B cell (primary cell): ENCODE results near the gene MYH3. TPM values are rescaled to one million over a fixed set of nuclear protein-coding genes. Genes with fewer than 3 reads are reported as not detected.

ENCODE experiments used
- ATAC-seq: fragments of 200-7000 bp; cut with Tn5 transposase; one replicate; pipeline ENCODE4 v1.10.0; 2021; ENCODE audit warnings: low read depth, mild to moderate bottlenecking, moderate number of reproducible peaks, moderate library complexity
- CTCF ChIA-PET: fragments of 350-600 bp; sonication (Branson Sonifier 250); formaldehyde crosslinking; loops from one replicate; lab custom pipeline; 2021; ENCODE audit warnings: antibody characterized with exemption, inconsistent platforms; lab: Charles Lee
- POLR2A ChIA-PET: fragments of 350-600 bp; sonication (Branson Sonifier 250); formaldehyde crosslinking; loops from one replicate; lab custom pipeline; 2021; ENCODE audit warnings: antibody characterized with exemption; lab: Charles Lee
- DNase-seq: peaks from one replicate; pipeline ENCODE4 v3.0.0; 2013
- H2AFZ ChIP-seq: 2 replicates; pipeline ENCODE4 v1.6.1; 2012; ENCODE audit warnings: mild to moderate bottlenecking, low read depth, low read length; ENCODE audit not compliant: insufficient read depth, poor library complexity, severe bottlenecking
- H3K27ac ChIP-seq, 2 donors: 1 replicate in 1 of 2; 2 replicates in 1 of 2; pipeline ENCODE4 v1.5.1; 2012 to 2013; ENCODE audit warnings: low read length in 2 of 2, mild to moderate bottlenecking in 2 of 2, moderate library complexity in 1 of 2
- H3K27me3 ChIP-seq, 4 experiments: fragments of 200-600 bp in 1 of 4; sonication (generic) in 1 of 4; replicated peaks in 1 of 4; 1 replicate in 2 of 4; 2 replicates in 2 of 4; pipeline versions ENCODE4 v1.6.1 to v1.7.0; 2013 to 2016; ENCODE audit warnings: low read length in 3 of 4, mild to moderate bottlenecking in 2 of 4, mixed read lengths in 1 of 4, moderate library complexity in 1 of 4; ENCODE audit not compliant: insufficient read depth in 4 of 4, control insufficient read depth in 3 of 4; ENCODE audit errors: control extremely low read depth in 1 of 4
- H3K36me3 ChIP-seq, 2 experiments: replicated peaks in 1 of 2; 1 replicate in 1 of 2; 2 replicates in 1 of 2; pipeline versions ENCODE4 v1.6.1 to v1.7.1; 2013; ENCODE audit warnings: low read length in 1 of 2; ENCODE audit not compliant: insufficient read depth in 2 of 2, control insufficient read depth in 1 of 2; ENCODE audit errors: control extremely low read depth in 1 of 2, extremely low read depth in 1 of 2
- H3K4me1 ChIP-seq, 2 donors: fragments of 200-600 bp in 1 of 2; sonication (generic) in 1 of 2; 1 replicate in 1 of 2; 2 replicates in 1 of 2; pipeline versions ENCODE4 v1.5.1 to v1.6.1; 2013 to 2017; ENCODE audit warnings: low read length in 2 of 2; ENCODE audit not compliant: control insufficient read depth in 2 of 2, insufficient read depth in 2 of 2
- H3K4me2 ChIP-seq: replicated peaks from 2 replicates; pipeline ENCODE3; 2012; ENCODE audit warnings: mild to moderate bottlenecking, low read depth, low read length; ENCODE audit not compliant: poor library complexity, severe bottlenecking
- H3K4me3 ChIP-seq, 5 experiments: fragments of 200-600 bp in 1 of 5; sonication (generic) in 1 of 5; 1 replicate in 3 of 5; 2 replicates in 2 of 5; pipeline versions ENCODE4 v1.5.1 to v1.7.0; 2011 to 2016; ENCODE audit warnings: low read length in 4 of 5, mild to moderate bottlenecking in 4 of 5, low read depth in 2 of 5, control low read depth in 1 of 5, moderate library complexity in 1 of 5; ENCODE audit not compliant: insufficient read depth in 1 of 5; ENCODE audit errors: control extremely low read depth in 1 of 5, extremely low read depth in 1 of 5
- H3K79me2 ChIP-seq: fragments of 200-600 bp; sonication (generic); one replicate; pipeline ENCODE4 v1.6.0; 2016; ENCODE audit warnings: low read length; ENCODE audit not compliant: control insufficient read depth, insufficient read depth
- H3K9ac ChIP-seq: fragments of 200-600 bp; sonication (generic); 2 replicates; pipeline ENCODE4 v1.6.1; 2017; ENCODE audit warnings: mild to moderate bottlenecking, low read length, moderate library complexity
- H3K9me3 ChIP-seq, 3 donors: one replicate each; pipeline versions ENCODE4 v1.6.1 to v1.7.1; 2013; ENCODE audit warnings: low read length in 2 of 3; ENCODE audit not compliant: control insufficient read depth in 2 of 3, insufficient read depth in 1 of 3; ENCODE audit errors: control extremely low read depth in 1 of 3
- H4K20me1 ChIP-seq: 2 replicates; pipeline ENCODE4 v1.6.0; 2012; ENCODE audit warnings: mild to moderate bottlenecking, low read length; ENCODE audit not compliant: insufficient read depth, control insufficient read depth, poor library complexity, severe bottlenecking
- H3K27ac Mint-ChIP-seq: one replicate; pipeline ENCODE4 v1.8.0; 2021; ENCODE audit warnings: mixed read lengths
- H3K27me3 Mint-ChIP-seq: one replicate; pipeline ENCODE4 v1.8.0; 2021; ENCODE audit warnings: mixed read lengths
- H3K4me1 Mint-ChIP-seq: one replicate; pipeline ENCODE4 v1.8.0; 2021; ENCODE audit warnings: mixed read lengths
- H3K4me3 Mint-ChIP-seq: one replicate; pipeline ENCODE4 v1.8.0; 2021; ENCODE audit warnings: mixed read lengths
- H3K9me3 Mint-ChIP-seq: one replicate; pipeline ENCODE4 v1.8.0; 2022; ENCODE audit warnings: mixed read lengths; ENCODE audit not compliant: insufficient read depth
- EZH2 ChIP-seq: IDR thresholded peaks from 2 replicates; pipeline ENCODE4 v1.6.1; 2012; ENCODE audit warnings: borderline replicate concordance, low read depth, mild to moderate bottlenecking, moderate library complexity, low read length; ENCODE audit not compliant: insufficient read depth, poor library complexity, severe bottlenecking
- WGBS: methylation state at CpG from one replicate; pipeline ENCODE4 v1.1.5; 2013; ENCODE audit warnings: missing lambda C conversion rate; ENCODE audit not compliant: insufficient coverage; 5-methylcytosine and 5-hydroxymethylcytosine counted together
- intact Hi-C: fragments of 100-400 bp; cut with micrococcal nuclease; formaldehyde crosslinking; loops from one replicate; pipeline ENCODE4 v1.10.0; 2022
- polyA plus RNA-seq: library from polyadenylated mRNA; depleted of rRNA; stranded (reverse); fragments of >200 nt; gene quantifications from 2 replicates; pipeline ENCODE4 v1.2.3, GENCODE V29; 2012
- total RNA-seq, 2 donors: library from RNA; stranded (reverse); fragments of 120-200 nt in 1 of 2; gene quantifications; 1 replicate in 1 of 2; 2 replicates in 1 of 2; pipeline versions ENCODE4 v1.2.3 to v1.2.4, GENCODE V29; 2013 to 2022
- TF ChIP-seq, protein P1 (sequence below): fragments of 200-600 bp; IDR thresholded peaks from one replicate; pipeline ENCODE4 v1.8.0; 2022; ENCODE audit warnings: antibody characterized with exemption, mild to moderate bottlenecking

Gene MYH3
- total and polyA plus RNA-seq, 2 donors (not counting 1 experiment from before 2014, with no cell fraction given) = 9.4 to 10.9 TPM

- CTCF ChIA-PET = interaction anchor here (10.2 kb wide), 1 partner anchor 11 kb away, joined by 159 read pairs; no protein-coding TSS in a partner anchor
Observed at GRCh38 chr17:10621397-10621796, 35.7 kb downstream of the MYH3 start.

GRCh38 chr17:10620823-10621222 is 36.3 kb downstream of the MYH3 start:
- TF ChIP-seq EZH2 = no peak
- TF ChIP-seq, protein P1, sequence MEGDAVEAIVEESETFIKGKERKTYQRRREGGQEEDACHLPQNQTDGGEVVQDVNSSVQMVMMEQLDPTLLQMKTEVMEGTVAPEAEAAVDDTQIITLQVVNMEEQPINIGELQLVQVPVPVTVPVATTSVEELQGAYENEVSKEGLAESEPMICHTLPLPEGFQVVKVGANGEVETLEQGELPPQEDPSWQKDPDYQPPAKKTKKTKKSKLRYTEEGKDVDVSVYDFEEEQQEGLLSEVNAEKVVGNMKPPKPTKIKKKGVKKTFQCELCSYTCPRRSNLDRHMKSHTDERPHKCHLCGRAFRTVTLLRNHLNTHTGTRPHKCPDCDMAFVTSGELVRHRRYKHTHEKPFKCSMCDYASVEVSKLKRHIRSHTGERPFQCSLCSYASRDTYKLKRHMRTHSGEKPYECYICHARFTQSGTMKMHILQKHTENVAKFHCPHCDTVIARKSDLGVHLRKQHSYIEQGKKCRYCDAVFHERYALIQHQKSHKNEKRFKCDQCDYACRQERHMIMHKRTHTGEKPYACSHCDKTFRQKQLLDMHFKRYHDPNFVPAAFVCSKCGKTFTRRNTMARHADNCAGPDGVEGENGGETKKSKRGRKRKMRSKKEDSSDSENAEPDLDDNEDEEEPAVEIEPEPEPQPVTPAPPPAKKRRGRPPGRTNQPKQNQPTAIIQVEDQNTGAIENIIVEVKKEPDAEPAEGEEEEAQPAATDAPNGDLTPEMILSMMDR = no peak
- DNase-seq = no peak
- H4K20me1 ChIP-seq = no peaks in the 10 kb centered on the region
- ChIA-PET POLR2A (no interaction called here), CTCF (interaction anchor here (10.2 kb wide), 1 partner anchor 12 kb away, joined by 159 read pairs; no protein-coding TSS in a partner anchor)
- H3K79me2 ChIP-seq = no peaks in the 10 kb centered on the region
- ATAC-seq = no peak
- H3K4me2 ChIP-seq = no peak overlapping the region
- H3K27me3 Mint-ChIP-seq = no peaks in the 10 kb centered on the region
- H3K4me1 Mint-ChIP-seq = peaks cover 6% of the 10 kb centered on the region
- no peak overlapping the region for H3K27ac Mint-ChIP-seq
- no peaks in the 10 kb centered on the region for H3K36me3 ChIP-seq
- H3K4me3 Mint-ChIP-seq = no peak overlapping the region
- peaks cover 4 to 14% of the 10 kb centered on the region in 2 donors for H3K4me1 ChIP-seq
- H3K27me3 ChIP-seq = no peaks in the 10 kb centered on the region
- H2AFZ ChIP-seq = no peak overlapping the region
- no peak overlapping the region for H3K4me3 ChIP-seq
- WGBS = 84% methylated on average over 4 of the region's 4 CpGs
- H3K9ac ChIP-seq = no peak overlapping the region
- no peaks in the 10 kb centered on the region for H3K9me3 ChIP-seq
- no peak overlapping the region for H3K27ac ChIP-seq
- intact Hi-C loops = no loop called here
- H3K9me3 Mint-ChIP-seq = no peaks in the 10 kb centered on the region

More at GRCh38 chr17:10621397-10621796, 35.7 kb downstream of the MYH3 start:
- Mint-ChIP-seq H3K27ac (no peak overlapping the region), H3K27me3 (no peaks in the 10 kb centered on the region), H3K9me3 (no peaks in the 10 kb centered on the region), H3K4me3 (no peak overlapping the region), H3K4me1 (peaks cover 6% of the 10 kb centered on the region)
- Histone ChIP-seq H3K27me3 (no peaks in the 10 kb centered on the region), H3K36me3 (no peaks in the 10 kb centered on the region), H4K20me1 (no peaks in the 10 kb centered on the region), H2AFZ (no peak overlapping the region), H3K4me2 (no peak overlapping the region), H3K79me2 (no peaks in the 10 kb centered on the region), H3K27ac (no peak overlapping the region), H3K9me3 (no peaks in the 10 kb centered on the region), H3K4me1 (peaks cover 4 to 14% of the 10 kb centered on the region in 2 donors), H3K9ac (no peak overlapping the region), H3K4me3 (no peak overlapping the region)
- intact Hi-C loops = no loop called here
- DNase-seq (no peak), ATAC-seq (no peak)
- POLR2A ChIA-PET = no interaction called here
- 100% methylated on average over 5 of the region's 6 CpGs for WGBS
- no peak for TF ChIP-seq EZH2
- TF ChIP-seq, protein P1 = no peak
